Measurements from ENCODE around the gene GAS2L3.

DNA sequence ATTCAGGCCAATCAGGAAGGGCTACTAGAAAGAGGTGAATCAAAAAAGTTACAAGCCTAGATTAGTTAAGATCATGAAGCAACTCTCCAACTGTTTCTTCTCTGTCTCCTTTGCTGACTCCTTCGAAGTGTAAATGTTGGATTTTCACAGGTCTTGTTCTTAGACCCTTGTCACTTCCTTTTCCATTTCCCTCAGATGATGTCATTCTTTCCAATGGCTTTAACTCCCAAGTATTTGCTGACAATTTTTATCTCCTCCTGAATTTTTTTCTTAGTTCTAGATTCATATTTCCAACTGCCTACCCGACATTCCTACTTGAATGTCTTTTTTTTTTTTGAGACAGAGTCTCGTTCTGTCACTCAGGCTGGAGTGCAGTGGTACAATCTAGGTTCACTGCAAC, 10.8 kb downstream of the GAS2L3 start:
- TF ChIP-seq CTCF (IDR thresholded peaks at IDR 0.05): no peak
- TF ChIP-seq POLR2A (IDR thresholded peaks at IDR 0.05): no peak

Data from lower leg skin (tissue), 3 donors.